Large intestine (tissue), 3 donors: ENCODE results near the gene EXOSC3. TPM values are rescaled to one million over a fixed set of nuclear protein-coding genes. Genes with fewer than 3 reads are reported as not detected.

Experiments
- DNase-seq, 2 donors: peaks; one replicate each; pipeline versions ENCODE4 v3.0.0 to v3.0.0-alpha.2; 2013
- H3K27ac ChIP-seq: one replicate; pipeline ENCODE4 v1.5.1; 2013; ENCODE audit warnings: low read length
- H3K27me3 ChIP-seq: 2 replicates; pipeline ENCODE4 v1.6.1; 2013; ENCODE audit warnings: low read length; ENCODE audit not compliant: control insufficient read depth, insufficient read depth
- H3K36me3 ChIP-seq: 2 replicates; pipeline ENCODE4 v1.6.1; 2013; ENCODE audit warnings: low read length; ENCODE audit not compliant: control insufficient read depth, insufficient read depth
- H3K4me1 ChIP-seq: one replicate; pipeline ENCODE4 v1.6.1; 2013; ENCODE audit warnings: low read length; ENCODE audit not compliant: control insufficient read depth, insufficient read depth
- H3K4me3 ChIP-seq: one replicate; pipeline ENCODE4 v1.5.1; 2013; ENCODE audit warnings: low read length
- H3K9me3 ChIP-seq: one replicate; pipeline ENCODE4 v1.6.1; 2013; ENCODE audit warnings: mild to moderate bottlenecking, low read depth, low read length, moderate library complexity; ENCODE audit not compliant: control insufficient read depth
- WGBS: methylation state at CpG from one replicate; pipeline ENCODE4 v1.1.5; 2013; ENCODE audit warnings: low lambda C conversion rate; ENCODE audit not compliant: insufficient coverage; 5-methylcytosine and 5-hydroxymethylcytosine counted together
- polyA plus RNA-seq: library from polyadenylated mRNA; unstranded; fragments of 120-200 nt; gene quantifications from one replicate; pipeline ENCODE4 v1.2.1, GENCODE V29; 2013

The EXOSC3 gene
- polyA plus RNA-seq, 1 donor, result 33.6 TPM

- no peak for DNase-seq
- no peak overlapping the region for H3K27ac ChIP-seq
- peaks cover 6% of the 10 kb centered on the region for H3K4me1 ChIP-seq
- no peaks in the 10 kb centered on the region for H3K9me3 ChIP-seq
- no peaks in the 10 kb centered on the region for H3K27me3 ChIP-seq
- H3K4me3 ChIP-seq, result no peak overlapping the region
- no CpG with 5 or more reads among the region's 4 CpGs for WGBS
- H3K36me3 ChIP-seq, result peaks cover 3% of the 10 kb centered on the region
Measured at GRCh38 chr9:37806271-37806670, 21.4 kb upstream of the EXOSC3 start.

GRCh38 chr9:37801959-37802711, 17.3 kb upstream of the EXOSC3 start:
- no peaks in the 10 kb centered on the region for H3K36me3 ChIP-seq
- WGBS, result 64% methylated on average over 3 of the region's 10 CpGs
- no peak for DNase-seq
- H3K27me3 ChIP-seq, result no peaks in the 10 kb centered on the region
- peak overlapping the region; percentile 79 for H3K27ac ChIP-seq
- no peaks in the 10 kb centered on the region for H3K9me3 ChIP-seq
- peak overlapping the region; percentile 70 for H3K4me3 ChIP-seq
- H3K4me1 ChIP-seq, result peaks cover 6% of the 10 kb centered on the region

- DNase-seq, result peak in 1 of 2 donors; percentile 38
- no CpG with 5 or more reads among the region's 45 CpGs for WGBS
- H3K4me1 ChIP-seq, result peaks cover 6% of the 10 kb centered on the region
Measured at GRCh38 chr9:37801287-37801850, 16.5 kb upstream of the EXOSC3 start.

GRCh38 chr9:37800631-37801286, 15.9 kb upstream of the EXOSC3 start, which contains the start of gene DCAF10:
Gene DCAF10 (plus strand): TSS chr9:37800797. CDS start chr9:37800867, 70 bp downstream.
- H3K4me3 ChIP-seq, result peak within 1 kb of the TSS; percentile 70
- H3K36me3 ChIP-seq, result no peaks in the 10 kb centered on the region
- peak; percentile 68 to 93 for DNase-seq
- no peaks in the 10 kb centered on the region for H3K27me3 ChIP-seq
- H3K9me3 ChIP-seq, result no peaks in the 10 kb centered on the region
- WGBS, result no CpG with 5 or more reads among the region's 72 CpGs
- H3K27ac ChIP-seq, result peak within 1 kb of the TSS; percentile 79
- peaks cover 6% of the 10 kb centered on the region for H3K4me1 ChIP-seq

More at GRCh38 chr9:37801287-37801850, 16.5 kb upstream of the EXOSC3 start:
- Histone ChIP-seq H3K9me3 (no peaks in the 10 kb centered on the region), H3K27ac (peak overlapping the region; percentile 79), H3K27me3 (no peaks in the 10 kb centered on the region), H3K36me3 (no peaks in the 10 kb centered on the region), H3K4me3 (peak overlapping the region; percentile 70)

- WGBS, result 44% methylated on average over 1 of the region's 1 CpG
Measured at GRCh38 chr9:37798677-37799076, 13.8 kb upstream of the EXOSC3 start.

GRCh38 chr9:37796232-37796631, 11.4 kb upstream of the EXOSC3 start:
- 68% methylated on average over 2 of the region's 2 CpGs for WGBS
- no peaks in the 10 kb centered on the region for H3K4me1 ChIP-seq
- no peak for DNase-seq
- no peaks in the 10 kb centered on the region for H3K36me3 ChIP-seq
- H3K9me3 ChIP-seq, result no peaks in the 10 kb centered on the region
- H3K27me3 ChIP-seq, result no peaks in the 10 kb centered on the region
- H3K27ac ChIP-seq, result no peak overlapping the region
- no peak overlapping the region for H3K4me3 ChIP-seq

More at GRCh38 chr9:37798677-37799076, 13.8 kb upstream of the EXOSC3 start:
- Histone ChIP-seq H3K27me3 (no peaks in the 10 kb centered on the region), H3K9me3 (no peaks in the 10 kb centered on the region), H3K4me3 (no peak overlapping the region), H3K4me1 (peaks cover 6% of the 10 kb centered on the region), H3K27ac (no peak overlapping the region), H3K36me3 (no peaks in the 10 kb centered on the region)
- DNase-seq, result peak in 1 of 2 donors; percentile 44

GRCh38 chr9:37792122-37792521, 7.3 kb upstream of the EXOSC3 start:
- no peaks in the 10 kb centered on the region for H3K4me1 ChIP-seq
- no peak for DNase-seq
- H3K9me3 ChIP-seq, result peaks cover 3% of the 10 kb centered on the region
- H3K27ac ChIP-seq, result no peak overlapping the region
- H3K36me3 ChIP-seq, result peaks cover 2% of the 10 kb centered on the region
- WGBS, result 100% methylated on average over 1 of the region's 5 CpGs
- H3K4me3 ChIP-seq, result no peak overlapping the region
- peaks cover 4% of the 10 kb centered on the region for H3K27me3 ChIP-seq

GRCh38 chr9:37790096-37790495, 5.2 kb upstream of the EXOSC3 start:
- peaks cover 3% of the 10 kb centered on the region for H3K4me1 ChIP-seq
- WGBS, result no CpG with 5 or more reads among the region's 2 CpGs

GRCh38 chr9:37788332-37788731, 3.5 kb upstream of the EXOSC3 start:
- Histone ChIP-seq H3K27me3 (peaks cover 10% of the 10 kb centered on the region), H3K4me3 (no peak overlapping the region), H3K4me1 (peaks cover 3% of the 10 kb centered on the region), H3K9me3 (peaks cover 8% of the 10 kb centered on the region), H3K36me3 (peaks cover 4% of the 10 kb centered on the region), H3K27ac (no peak overlapping the region)
- DNase-seq, result no peak
- 96% methylated on average over 5 of the region's 6 CpGs for WGBS

More at GRCh38 chr9:37790096-37790495, 5.2 kb upstream of the EXOSC3 start:
- H3K36me3 ChIP-seq, result peaks cover 2% of the 10 kb centered on the region
- H3K27ac ChIP-seq, result no peak overlapping the region
- DNase-seq, result no peak
- no peak overlapping the region for H3K4me3 ChIP-seq
- H3K27me3 ChIP-seq, result peaks cover 10% of the 10 kb centered on the region
- H3K9me3 ChIP-seq, result peaks cover 8% of the 10 kb centered on the region

- peaks cover 3% of the 10 kb centered on the region for H3K4me1 ChIP-seq
- no peak for DNase-seq
- peaks cover 10% of the 10 kb centered on the region for H3K27me3 ChIP-seq
- H3K27ac ChIP-seq, result no peak overlapping the region
- no CpG with 5 or more reads among the region's 45 CpGs for WGBS
- H3K36me3 ChIP-seq, result peaks cover 13% of the 10 kb centered on the region
- H3K9me3 ChIP-seq, result peaks cover 8% of the 10 kb centered on the region
- H3K4me3 ChIP-seq, result no peak overlapping the region
Measured at GRCh38 chr9:37787059-37787458, 2.2 kb upstream of the EXOSC3 start.
